OCI-LY1 (cell line): Measurements from ENCODE around the gene SYNPO2.

Experiments
- H2AFZ ChIP-seq: fragments of 200-600 bp; sonication (generic), shearing (Covaris generic); 2 replicates; pipeline ENCODE4 v1.6.0; 2014; ENCODE audit warnings: antibody characterized with exemption, mild to moderate bottlenecking, low read length
- H3F3A ChIP-seq: fragments of 200-600 bp; sonication (generic), shearing (Covaris generic); 2 replicates; pipeline ENCODE4 v1.6.0; 2014; ENCODE audit warnings: mild to moderate bottlenecking, antibody characterized with exemption, low read length, moderate library complexity; ENCODE audit not compliant: insufficient read depth
- H3K27ac ChIP-seq: fragments of 200-600 bp; sonication (generic); 2 replicates; pipeline ENCODE4 v1.5.1; 2014; ENCODE audit warnings: low read length, mixed run types, mild to moderate bottlenecking, low read depth; ENCODE audit not compliant: poor library complexity, severe bottlenecking
- H3K27me3 ChIP-seq: fragments of 200-600 bp; sonication (generic); 2 replicates; pipeline ENCODE4 v1.6.0; 2014; ENCODE audit warnings: antibody characterized with exemption, mild to moderate bottlenecking, low read length, moderate library complexity; ENCODE audit not compliant: insufficient read depth
- H3K36me3 ChIP-seq: fragments of 200-600 bp; sonication (generic); 2 replicates; pipeline ENCODE4 v1.6.1; 2014; ENCODE audit warnings: mild to moderate bottlenecking, antibody characterized with exemption, low read length, moderate library complexity, mixed read lengths; ENCODE audit not compliant: insufficient read depth
- H3K4me1 ChIP-seq: fragments of 200-600 bp; sonication (generic); 2 replicates; pipeline ENCODE4 v1.5.1; 2014; ENCODE audit warnings: mild to moderate bottlenecking, low read length, moderate library complexity; ENCODE audit not compliant: insufficient read depth, severe bottlenecking
- H3K4me2 ChIP-seq: fragments of 200-600 bp; sonication (generic), shearing (Covaris generic); 2 replicates; pipeline ENCODE4 v1.6.1; 2014; ENCODE audit warnings: low read length
- H3K4me3 ChIP-seq: fragments of 200-600 bp; sonication (generic); 2 replicates; pipeline ENCODE4 v1.5.1; 2014; ENCODE audit warnings: low read length, low read depth, mild to moderate bottlenecking, mixed read lengths; ENCODE audit not compliant: poor library complexity, severe bottlenecking
- H3K79me2 ChIP-seq: fragments of 200-600 bp; shearing (Covaris generic); 2 replicates; pipeline ENCODE4 v1.6.1; 2016; ENCODE audit warnings: mixed run types, low read length, mixed read lengths; ENCODE audit not compliant: insufficient read depth
- H3K9ac ChIP-seq: fragments of 200-600 bp; sonication (generic), shearing (Covaris generic); 2 replicates; pipeline ENCODE4 v1.6.1; 2014; ENCODE audit warnings: mild to moderate bottlenecking, low read length, mixed read lengths
- H3K9me2 ChIP-seq: fragments of 200-600 bp; sonication (generic), shearing (Covaris generic); 2 replicates; pipeline ENCODE4 v1.6.1; 2014; ENCODE audit warnings: low read depth, mild to moderate bottlenecking, low read length, mixed read lengths
- H3K9me3 ChIP-seq: fragments of 200-600 bp; shearing (Covaris generic); 2 replicates; pipeline ENCODE4 v1.6.1; 2014; ENCODE audit warnings: low read length, mixed read lengths
- H4K20me1 ChIP-seq: fragments of 200-600 bp; sonication (generic), shearing (Covaris generic); 2 replicates; pipeline ENCODE4 v1.6.0; 2016; ENCODE audit warnings: mild to moderate bottlenecking, low read length; ENCODE audit not compliant: insufficient read depth
- EZH2 ChIP-seq: fragments of 200-600 bp; sonication (generic), shearing (Covaris generic); IDR thresholded peaks from 2 replicates; pipeline ENCODE4 v1.8.0; 2017; ENCODE audit warnings: borderline replicate concordance, mixed run types, mild to moderate bottlenecking, antibody characterized with exemption, low read length, moderate library complexity, mixed read lengths
- TF ChIP-seq, protein P1 (sequence below): fragments of 200-600 bp; sonication (generic), shearing (Covaris generic); IDR thresholded peaks from 2 replicates; pipeline ENCODE4 v1.5.1; 2017; ENCODE audit warnings: mild to moderate bottlenecking, antibody characterized with exemption, low read length, moderate library complexity, mixed read lengths

SYNPO2 gene

DNA sequence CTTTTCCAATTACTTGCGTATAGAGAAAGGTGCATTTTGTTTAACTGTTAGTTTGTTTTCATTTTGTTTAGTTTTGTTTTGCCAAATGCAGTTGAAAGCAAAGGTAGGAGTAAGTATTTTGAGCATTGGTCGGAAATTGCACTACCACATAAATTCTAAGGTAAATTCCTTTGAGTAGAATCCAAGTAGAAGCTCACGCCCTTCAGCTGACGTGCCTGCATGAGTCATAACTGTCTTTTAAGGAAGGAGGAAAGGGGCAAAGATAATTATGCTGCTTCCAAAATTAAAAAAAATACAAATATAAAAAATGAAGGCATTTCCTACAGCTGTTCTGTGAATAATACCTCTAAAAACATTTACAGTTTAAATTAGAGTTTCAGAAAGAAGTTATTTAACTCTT is 136.8 kb downstream of the SYNPO2 start:
- H3K27me3 ChIP-seq = no peaks in the 10 kb centered on the region
- TF ChIP-seq, protein P1, sequence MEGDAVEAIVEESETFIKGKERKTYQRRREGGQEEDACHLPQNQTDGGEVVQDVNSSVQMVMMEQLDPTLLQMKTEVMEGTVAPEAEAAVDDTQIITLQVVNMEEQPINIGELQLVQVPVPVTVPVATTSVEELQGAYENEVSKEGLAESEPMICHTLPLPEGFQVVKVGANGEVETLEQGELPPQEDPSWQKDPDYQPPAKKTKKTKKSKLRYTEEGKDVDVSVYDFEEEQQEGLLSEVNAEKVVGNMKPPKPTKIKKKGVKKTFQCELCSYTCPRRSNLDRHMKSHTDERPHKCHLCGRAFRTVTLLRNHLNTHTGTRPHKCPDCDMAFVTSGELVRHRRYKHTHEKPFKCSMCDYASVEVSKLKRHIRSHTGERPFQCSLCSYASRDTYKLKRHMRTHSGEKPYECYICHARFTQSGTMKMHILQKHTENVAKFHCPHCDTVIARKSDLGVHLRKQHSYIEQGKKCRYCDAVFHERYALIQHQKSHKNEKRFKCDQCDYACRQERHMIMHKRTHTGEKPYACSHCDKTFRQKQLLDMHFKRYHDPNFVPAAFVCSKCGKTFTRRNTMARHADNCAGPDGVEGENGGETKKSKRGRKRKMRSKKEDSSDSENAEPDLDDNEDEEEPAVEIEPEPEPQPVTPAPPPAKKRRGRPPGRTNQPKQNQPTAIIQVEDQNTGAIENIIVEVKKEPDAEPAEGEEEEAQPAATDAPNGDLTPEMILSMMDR = no peak
- no peak for TF ChIP-seq EZH2
- no peak overlapping the region for H3K4me2 ChIP-seq
- H3K9me2 ChIP-seq = no peaks in the 10 kb centered on the region
- H3K9ac ChIP-seq = no peak overlapping the region
- H3F3A ChIP-seq = no peaks in the 10 kb centered on the region
- no peaks in the 10 kb centered on the region for H3K9me3 ChIP-seq
- H4K20me1 ChIP-seq = no peaks in the 10 kb centered on the region
- H3K79me2 ChIP-seq = no peaks in the 10 kb centered on the region
- peaks cover 10% of the 10 kb centered on the region for H3K4me1 ChIP-seq
- H2AFZ ChIP-seq = no peak overlapping the region
- H3K36me3 ChIP-seq = no peaks in the 10 kb centered on the region
- no peak overlapping the region for H3K27ac ChIP-seq
- H3K4me3 ChIP-seq = no peak overlapping the region

DNA sequence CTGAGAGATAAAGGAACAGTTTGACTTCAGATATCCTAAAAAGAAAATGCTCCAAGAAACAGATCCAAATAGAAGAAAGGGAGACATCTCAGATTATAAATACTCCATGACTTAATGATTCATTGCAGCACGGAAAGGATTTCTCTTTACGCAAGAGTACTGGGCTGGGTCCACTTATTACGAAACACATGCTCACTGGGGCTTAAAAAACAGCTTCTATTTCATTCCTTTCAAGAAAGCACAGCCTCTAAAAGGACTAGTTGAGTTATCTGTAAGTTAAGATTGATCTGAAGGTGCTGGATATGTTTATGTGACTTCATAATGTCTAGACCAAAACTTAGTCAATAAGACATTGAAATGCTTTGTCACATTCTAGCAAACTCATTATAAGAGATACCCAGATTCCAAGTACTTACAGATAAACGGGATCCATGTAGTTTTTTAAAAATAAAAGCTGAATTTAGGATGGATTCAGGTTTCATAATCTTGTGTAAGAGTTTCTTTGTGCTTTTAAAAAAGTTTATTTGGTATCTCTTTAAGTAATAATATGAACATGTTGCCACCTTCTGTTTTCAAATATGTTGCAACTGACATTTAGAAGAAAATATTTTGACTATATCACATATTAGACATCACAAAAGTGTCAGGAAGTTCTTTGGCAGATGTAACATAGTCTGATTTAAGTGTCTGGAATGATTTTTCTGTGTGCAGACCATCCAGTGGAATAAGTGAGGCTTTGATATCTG is 137.4 kb downstream of the SYNPO2 start:
- no peaks in the 10 kb centered on the region for H3K36me3 ChIP-seq
- H3K4me2 ChIP-seq = no peak overlapping the region
- H4K20me1 ChIP-seq = no peaks in the 10 kb centered on the region
- H3K9ac ChIP-seq = no peak overlapping the region
- no peaks in the 10 kb centered on the region for H3K9me2 ChIP-seq
- no peaks in the 10 kb centered on the region for H3K79me2 ChIP-seq
- TF ChIP-seq EZH2 = no peak
- TF ChIP-seq, protein P1 = no peak
- no peaks in the 10 kb centered on the region for H3K9me3 ChIP-seq
- H3K27me3 ChIP-seq = no peaks in the 10 kb centered on the region
- no peak overlapping the region for H2AFZ ChIP-seq
- no peak overlapping the region for H3K4me3 ChIP-seq
- peaks cover 10% of the 10 kb centered on the region for H3K4me1 ChIP-seq
- H3K27ac ChIP-seq = no peak overlapping the region
- H3F3A ChIP-seq = no peaks in the 10 kb centered on the region

DNA sequence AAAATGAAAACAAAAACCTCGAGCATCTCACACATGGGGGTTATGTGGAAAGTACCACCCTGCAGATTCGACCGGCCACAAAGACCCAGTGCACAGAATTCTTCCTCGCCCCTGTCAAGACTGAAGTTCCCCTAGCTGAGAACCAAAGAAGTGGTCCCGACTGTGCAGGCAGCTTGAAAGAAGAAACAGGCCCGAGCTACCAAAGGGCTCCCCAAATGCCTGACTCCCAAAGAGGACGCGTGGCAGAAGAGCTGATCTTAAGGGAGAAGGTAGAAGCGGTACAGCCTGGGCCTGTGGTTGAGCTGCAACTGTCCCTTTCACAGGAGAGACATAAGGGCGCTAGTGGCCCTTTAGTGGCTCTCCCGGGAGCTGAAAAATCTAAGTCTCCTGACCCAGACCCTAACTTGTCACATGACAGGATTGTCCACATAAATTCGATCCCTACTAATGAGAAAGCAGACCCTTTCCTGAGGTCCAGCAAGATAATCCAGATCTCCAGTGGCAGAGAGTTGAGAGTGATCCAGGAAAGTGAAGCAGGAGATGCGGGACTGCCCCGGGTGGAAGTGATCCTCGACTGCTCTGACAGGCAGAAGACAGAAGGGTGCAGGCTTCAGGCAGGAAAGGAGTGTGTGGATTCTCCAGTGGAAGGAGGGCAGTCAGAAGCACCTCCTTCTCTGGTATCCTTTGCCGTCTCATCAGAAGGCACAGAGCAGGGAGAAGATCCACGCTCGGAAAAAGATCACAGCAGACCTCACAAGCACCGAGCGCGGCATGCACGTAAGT is 138.2 kb downstream of the SYNPO2 start:
- no peak overlapping the region for H3K4me3 ChIP-seq

More for the DNA sequence above, 138.2 kb downstream of the SYNPO2 start:
- Histone ChIP-seq H3K9me3 (no peaks in the 10 kb centered on the region), H3K9ac (no peak overlapping the region), H3K9me2 (no peaks in the 10 kb centered on the region), H2AFZ (no peak overlapping the region), H3K36me3 (no peaks in the 10 kb centered on the region), H3K79me2 (no peaks in the 10 kb centered on the region), H3K4me1 (peaks cover 10% of the 10 kb centered on the region), H3F3A (no peaks in the 10 kb centered on the region), H4K20me1 (no peaks in the 10 kb centered on the region), H3K27me3 (no peaks in the 10 kb centered on the region), H3K4me2 (no peak overlapping the region), H3K27ac (no peak overlapping the region)
- no peak for TF ChIP-seq EZH2
- TF ChIP-seq, protein P1 = no peak
